HPDE6-E6E7 (cell line): ENCODE measurements around the gene KANSL1.
"Not testable (repeated sequence)": the region's sequence is repeated elsewhere in the genome, so short reads cannot be mapped to it uniquely, and the experiment has no call there.

Source experiments
- DNase-seq: peaks from one replicate; pipeline ENCODE4 v3.0.0; 2011; ENCODE audit warnings: missing footprints; ENCODE audit errors: extremely low spot score

Gene KANSL1, protein sequence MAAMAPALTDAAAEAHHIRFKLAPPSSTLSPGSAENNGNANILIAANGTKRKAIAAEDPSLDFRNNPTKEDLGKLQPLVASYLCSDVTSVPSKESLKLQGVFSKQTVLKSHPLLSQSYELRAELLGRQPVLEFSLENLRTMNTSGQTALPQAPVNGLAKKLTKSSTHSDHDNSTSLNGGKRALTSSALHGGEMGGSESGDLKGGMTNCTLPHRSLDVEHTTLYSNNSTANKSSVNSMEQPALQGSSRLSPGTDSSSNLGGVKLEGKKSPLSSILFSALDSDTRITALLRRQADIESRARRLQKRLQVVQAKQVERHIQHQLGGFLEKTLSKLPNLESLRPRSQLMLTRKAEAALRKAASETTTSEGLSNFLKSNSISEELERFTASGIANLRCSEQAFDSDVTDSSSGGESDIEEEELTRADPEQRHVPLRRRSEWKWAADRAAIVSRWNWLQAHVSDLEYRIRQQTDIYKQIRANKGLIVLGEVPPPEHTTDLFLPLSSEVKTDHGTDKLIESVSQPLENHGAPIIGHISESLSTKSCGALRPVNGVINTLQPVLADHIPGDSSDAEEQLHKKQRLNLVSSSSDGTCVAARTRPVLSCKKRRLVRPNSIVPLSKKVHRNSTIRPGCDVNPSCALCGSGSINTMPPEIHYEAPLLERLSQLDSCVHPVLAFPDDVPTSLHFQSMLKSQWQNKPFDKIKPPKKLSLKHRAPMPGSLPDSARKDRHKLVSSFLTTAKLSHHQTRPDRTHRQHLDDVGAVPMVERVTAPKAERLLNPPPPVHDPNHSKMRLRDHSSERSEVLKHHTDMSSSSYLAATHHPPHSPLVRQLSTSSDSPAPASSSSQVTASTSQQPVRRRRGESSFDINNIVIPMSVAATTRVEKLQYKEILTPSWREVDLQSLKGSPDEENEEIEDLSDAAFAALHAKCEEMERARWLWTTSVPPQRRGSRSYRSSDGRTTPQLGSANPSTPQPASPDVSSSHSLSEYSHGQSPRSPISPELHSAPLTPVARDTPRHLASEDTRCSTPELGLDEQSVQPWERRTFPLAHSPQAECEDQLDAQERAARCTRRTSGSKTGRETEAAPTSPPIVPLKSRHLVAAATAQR (N-terminal part only)

DNA sequence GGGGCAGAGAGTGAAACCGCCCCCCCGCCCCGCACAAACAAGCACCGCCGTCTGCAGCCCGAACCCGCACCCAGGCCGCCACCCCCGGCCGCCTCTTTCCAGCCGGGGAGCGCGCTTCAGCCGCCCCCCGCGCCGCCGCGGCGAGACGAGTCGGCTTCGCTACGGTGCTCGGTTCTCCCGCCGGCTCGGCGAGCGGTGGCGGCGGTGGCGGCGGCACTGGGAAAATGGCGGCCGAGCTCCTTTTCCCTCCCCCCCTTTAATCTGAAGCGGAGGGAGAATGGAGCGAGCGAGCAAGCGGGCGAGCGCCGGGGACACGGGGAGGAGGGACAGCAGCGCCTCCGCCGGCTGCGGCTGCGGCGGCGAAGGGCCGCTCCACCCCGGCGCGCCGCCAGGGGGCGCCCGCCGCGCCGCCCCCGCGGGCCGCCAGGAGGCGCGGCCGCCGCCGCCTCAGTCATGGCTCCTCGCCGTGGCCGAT, at the start of gene KANSL1:
Gene KANSL1, minus strand, starts transcription at position 279 of the 475 bp plus-strand sequence. CDS start 21,286 bp downstream, outside the sequence.
- peak; percentile 96 for DNase-seq

DNA sequence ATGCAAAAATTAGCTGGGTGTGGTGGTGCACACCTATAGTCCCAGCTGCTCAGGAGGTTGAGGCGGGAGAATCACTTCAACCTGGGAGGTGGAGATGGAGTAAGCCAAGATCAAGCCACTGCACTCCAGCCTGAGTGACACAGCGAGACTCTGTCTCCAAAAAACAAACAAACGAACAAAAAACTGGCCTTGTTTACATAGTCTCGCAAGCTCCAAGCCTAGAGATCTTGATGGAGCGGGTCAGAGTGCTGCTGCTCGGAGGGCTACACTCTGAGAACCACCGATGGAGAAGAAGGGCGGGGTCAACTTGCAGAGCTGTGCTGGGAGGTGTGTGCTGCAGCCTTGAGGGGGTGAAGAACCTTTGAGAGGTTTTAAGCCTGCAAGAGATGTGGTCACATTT, 38.1 kb upstream of the KANSL1 start:
- not testable (repeated sequence) for DNase-seq

DNA sequence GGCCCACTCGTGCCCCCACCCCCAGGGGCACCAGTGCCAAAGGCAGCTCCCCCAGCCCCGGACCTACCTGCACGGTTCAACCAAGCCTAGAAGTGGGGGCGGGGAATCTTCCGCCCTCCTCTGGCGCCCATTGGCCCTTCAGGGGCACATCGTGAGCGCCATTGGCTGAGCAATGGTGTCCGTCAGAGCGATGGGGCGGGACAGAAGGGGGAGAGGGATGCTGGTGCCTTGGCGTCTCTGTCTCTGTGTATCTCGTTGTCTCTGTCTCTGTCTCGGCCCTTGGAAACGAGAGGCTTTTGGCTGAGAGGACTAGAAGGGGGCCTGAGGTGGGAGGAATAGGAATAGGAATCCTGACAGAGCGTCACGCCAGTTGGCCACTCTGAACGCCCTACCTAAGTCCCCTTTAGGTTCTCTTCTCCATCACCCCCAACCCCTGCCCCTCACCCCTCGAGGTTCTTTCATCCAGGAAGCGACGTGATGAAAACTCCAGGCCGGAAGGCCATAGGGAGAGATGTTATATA, 32.1 kb upstream of the KANSL1 start:
- peak; percentile 78 for DNase-seq

DNA sequence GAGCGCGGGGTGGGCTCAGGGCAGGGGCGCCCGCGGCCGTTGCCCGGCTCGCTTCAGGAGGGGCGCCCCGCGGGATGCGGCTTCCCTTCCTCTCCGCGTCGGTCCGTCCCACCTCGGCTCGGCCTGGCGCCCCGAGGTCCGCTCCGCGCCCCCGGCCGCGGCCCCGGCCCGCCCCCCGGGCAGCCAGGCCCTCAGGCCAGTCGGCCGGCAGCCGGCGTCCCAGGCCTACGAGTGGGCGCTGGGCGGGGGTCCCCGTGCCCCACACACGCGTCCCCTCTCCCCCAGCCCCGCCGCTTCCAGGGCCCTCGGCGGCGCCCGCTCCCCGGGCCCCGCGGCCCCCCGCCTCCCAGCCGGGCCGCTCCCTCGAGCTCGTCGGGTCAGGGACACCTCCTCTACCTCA, 31.6 kb upstream of the KANSL1 start:
- not testable (repeated sequence) for DNase-seq

DNA sequence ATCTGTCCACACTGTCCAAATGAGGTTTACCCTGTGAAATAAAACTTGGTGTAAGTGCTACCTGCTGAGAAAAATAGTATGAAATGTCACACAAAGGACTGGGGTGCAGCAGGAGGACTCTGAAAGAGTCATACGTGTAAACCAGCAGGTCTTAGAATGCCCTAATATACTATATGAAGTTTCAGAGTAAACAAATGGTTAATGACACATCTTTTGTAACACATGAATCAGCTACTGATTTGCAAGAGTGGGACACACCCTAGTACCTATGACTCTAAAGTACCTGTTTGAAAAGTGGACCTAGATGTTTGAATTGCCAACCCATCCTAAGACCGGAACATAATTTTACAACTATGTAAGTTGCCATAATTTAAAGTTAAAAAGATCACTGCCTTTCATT, 29.8 kb upstream of the KANSL1 start:
- not testable (repeated sequence) for DNase-seq

DNA sequence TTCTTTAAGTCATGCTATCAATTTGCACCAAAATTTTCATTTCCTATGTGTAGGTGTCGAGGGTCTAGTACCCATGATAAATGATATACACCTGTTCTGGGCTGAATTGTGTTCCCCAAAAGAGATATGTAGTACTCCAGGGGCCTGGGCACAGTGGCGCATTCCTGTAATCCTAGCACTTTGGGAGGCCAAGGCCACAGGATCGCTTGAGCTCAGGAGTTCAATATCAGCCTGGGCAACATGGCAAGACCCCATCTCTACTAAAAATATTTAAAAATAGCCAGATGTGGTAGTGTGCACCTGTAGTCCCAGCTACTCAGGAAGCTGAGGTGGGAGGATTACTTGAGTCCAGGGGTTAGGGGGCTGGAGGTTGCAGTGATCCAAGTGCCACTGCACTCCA, 23.5 kb upstream of the KANSL1 start:
- DNase-seq, result no peak

DNA sequence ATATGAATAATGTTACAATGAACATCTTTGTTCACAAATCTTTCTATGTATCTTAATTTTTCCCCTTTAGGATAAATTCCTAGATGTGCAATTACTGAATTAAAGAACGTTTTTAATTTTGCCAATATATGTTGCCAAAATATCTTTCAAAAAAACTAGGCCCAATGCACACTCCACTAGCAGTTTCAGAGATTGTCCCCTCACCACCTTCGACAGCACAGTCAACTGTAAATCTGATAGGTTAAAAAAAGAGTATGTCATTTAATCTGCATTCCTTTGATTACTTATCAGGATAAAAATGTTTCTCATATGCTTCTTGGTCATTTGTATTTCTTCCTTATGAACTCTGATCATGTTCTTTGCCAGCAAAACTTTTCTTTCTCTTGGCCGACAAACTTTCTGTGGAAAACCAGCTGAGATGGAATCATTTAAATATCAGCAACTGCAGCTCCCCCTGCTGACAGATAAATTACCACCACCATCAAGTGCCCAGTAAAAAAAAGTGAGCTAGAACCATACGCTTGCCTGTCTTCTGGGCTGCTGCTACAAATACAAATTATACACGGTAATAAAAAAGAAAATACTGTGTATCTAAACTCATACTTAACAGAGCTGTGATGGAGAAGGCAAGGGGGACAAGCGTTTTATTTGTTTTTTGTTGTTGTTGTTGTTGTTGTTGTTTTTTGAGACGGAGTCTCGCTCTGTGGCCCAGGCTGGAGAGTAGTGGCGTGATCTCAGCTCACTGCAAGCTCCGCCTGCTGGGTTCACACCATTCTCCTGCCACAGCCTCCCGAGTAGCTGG, 19.6 kb upstream of the KANSL1 start:
- peak; percentile 69 for DNase-seq

DNA sequence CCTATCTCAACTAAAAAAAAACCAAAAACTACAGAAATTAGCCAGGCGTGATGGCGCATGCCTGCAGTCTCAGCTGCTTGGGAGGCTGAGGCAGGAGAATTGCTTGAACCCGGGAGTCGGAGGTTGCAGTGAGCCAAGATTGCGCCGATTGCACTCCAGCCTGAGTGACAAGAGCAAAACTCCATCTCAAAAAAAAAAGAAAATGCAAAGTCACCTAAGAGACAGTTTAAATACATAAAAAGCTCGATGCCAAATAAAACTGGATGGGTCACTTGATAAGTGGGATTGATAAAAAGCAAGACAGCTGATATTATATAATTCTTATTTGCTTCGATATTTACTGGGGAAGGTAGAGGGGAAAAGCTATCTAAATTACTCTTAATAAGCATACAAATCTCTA, 15.8 kb upstream of the KANSL1 start:
- no peak for DNase-seq

DNA sequence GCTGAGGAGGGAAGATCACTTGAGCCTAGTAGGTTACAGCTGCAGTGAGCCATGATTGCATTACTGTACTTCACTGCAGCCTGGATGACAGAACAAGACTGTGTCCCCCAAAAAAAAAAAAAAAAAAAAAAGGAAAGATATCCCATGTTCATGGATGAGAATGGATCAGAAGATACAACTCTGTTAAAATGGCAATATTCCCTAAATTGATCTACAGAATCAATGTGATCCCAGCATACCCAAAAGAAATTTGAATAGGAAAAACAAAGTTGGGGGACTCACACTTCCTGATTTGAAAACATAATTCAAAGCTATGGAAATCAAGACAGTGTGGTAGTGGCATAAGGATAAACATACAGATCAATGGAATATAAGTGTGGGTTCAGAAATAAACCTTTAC, 12.7 kb upstream of the KANSL1 start:
- no peak for DNase-seq

DNA sequence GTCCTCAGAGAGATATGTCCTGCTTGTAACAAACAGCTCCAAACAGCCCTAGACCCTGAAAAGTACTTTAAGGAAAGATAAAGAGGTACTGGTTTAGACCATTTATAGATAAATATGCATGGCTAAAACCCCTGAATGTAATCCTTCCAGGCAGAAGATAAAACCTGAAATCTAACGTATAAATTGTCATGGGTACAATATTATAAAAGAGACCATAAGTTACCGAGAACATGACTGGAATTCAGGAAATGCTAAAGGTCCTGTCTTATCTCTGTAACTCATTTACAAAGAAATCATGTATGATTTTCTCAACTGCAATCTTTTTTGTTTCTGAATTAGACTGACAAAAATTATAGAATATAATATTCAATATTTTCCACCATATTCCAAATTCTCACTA, 9.2 kb upstream of the KANSL1 start:
- DNase-seq, result no peak

DNA sequence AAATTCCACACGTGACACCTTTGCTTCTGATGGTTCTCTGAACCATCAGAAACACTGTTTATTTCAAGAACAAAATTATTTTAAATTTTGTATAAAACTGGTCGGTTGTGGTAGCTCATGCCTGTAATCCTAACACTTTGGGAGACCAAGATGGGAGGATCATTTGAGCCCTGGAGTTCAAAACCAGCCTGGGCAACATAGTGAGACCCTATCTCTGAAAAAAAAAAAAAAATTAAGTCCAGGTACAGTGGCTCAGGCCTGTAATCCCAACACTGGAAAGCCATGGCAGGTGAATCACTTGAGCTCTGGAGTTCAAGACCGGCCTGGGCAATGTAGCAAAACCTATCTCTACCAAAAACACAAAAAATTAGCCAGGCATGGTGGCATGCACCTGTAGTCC, 8.3 kb upstream of the KANSL1 start:
- DNase-seq, result no peak

DNA sequence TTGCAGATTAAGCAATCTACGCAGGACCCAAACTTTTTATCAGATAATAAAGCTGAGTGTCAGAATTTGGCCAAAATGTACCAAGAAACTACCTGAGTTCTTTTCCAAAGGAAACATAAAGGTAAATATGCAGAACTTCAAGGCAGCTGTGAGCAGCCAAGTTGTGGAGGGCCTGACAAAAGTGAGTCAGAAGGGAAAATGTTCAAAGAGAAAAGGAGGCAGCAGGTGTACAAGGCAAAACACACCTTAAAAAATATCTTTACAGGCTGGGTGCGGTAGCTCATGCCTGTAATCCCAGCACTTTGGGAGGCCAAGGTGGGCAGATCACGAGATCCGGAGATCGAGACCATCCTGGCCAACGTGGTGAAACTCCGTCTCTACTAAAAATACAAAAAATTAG, 7.0 kb upstream of the KANSL1 start:
- DNase-seq, result no peak

DNA sequence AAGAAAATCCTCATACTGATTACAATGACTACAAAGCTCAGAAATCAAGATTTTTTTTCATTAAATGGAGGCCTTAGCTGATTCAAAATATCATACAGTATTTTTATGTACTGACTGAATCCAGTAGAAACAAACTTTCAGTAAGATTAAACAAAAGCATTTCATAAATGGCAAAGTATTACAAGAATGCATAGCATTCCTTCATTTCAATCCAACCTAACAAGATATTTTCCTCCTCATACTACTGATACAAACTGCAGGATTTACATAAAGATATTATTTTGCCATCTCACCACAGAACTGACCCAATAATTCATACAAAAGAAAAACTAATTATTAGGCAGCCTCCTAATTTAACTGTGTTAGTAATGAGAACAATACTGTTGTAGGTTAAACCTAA, 6.2 kb upstream of the KANSL1 start:
- DNase-seq, result no peak

DNA sequence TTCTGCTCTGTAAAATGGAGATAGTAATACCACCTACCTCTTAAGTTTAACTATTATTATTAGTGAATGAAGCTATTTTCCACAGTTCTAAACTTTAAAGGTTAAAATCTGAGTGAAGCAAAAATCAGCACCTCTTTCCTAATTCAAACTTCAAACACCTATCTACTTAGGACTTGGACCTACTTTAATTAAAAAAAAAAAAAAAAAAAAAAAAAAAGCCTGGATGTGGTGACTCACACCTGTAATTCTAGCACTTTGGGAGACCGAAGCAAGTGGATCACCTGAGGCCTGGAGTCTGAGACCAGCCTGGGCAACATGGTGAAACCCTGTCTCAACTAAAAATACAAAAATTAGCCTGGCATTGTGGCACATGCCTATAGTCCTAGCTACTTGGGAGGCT, 5.0 kb upstream of the KANSL1 start:
- DNase-seq, result no peak

DNA sequence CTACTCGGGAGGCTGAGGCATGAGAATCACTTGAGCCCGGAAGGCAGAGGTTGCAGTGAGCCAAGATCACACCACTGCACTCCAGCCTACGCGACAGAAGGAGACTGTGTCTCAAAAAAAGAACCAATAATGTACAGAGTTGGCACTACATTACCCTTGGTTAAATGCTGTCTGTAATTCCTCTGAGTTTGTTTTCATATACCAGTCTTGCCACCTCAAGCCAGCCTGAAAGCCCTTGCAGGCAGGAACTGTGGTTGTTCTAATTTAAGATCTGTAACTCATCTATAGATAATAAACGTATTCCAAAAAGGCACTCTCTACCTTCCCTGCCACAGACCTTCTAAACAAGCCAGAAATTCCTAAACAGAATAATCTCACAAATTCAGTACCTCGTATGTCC, 4.3 kb upstream of the KANSL1 start:
- DNase-seq, result no peak

DNA sequence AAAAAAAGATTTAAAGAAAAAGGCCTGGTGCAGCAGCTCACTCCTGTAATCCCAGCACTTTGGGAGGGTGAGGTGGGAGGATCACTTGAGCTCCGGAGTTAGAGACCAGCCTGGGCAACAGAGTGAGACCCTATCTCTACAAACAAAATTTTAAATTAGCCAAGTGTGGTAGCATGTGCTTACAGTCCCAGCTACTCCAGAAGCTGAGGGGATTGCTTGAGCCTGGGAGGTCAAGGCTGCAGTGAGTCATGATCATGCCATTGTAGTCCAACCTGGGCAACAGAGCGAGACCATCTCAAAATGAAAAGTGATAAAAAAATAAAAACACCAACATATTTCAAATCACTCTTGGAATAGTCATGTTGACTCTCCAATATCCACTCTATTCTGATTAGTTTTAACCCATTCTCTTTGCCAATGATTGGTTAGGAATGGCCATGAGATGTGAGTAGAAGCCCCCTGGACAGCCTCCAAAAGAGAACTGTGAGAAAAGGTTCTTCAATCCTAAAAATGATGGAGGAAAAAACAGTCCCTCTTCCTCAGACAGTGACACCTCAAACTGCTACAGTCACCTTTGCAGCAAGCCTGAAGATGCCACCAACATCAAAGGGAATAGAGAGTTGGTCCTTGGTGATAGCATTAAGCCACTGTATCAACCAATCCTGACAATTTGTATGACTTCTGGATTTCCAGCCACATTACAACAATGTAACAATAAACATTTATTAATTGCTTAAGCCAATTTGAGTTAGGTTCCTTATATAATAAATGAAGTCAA, 2.9 kb upstream of the KANSL1 start:
- DNase-seq, result no peak

DNA sequence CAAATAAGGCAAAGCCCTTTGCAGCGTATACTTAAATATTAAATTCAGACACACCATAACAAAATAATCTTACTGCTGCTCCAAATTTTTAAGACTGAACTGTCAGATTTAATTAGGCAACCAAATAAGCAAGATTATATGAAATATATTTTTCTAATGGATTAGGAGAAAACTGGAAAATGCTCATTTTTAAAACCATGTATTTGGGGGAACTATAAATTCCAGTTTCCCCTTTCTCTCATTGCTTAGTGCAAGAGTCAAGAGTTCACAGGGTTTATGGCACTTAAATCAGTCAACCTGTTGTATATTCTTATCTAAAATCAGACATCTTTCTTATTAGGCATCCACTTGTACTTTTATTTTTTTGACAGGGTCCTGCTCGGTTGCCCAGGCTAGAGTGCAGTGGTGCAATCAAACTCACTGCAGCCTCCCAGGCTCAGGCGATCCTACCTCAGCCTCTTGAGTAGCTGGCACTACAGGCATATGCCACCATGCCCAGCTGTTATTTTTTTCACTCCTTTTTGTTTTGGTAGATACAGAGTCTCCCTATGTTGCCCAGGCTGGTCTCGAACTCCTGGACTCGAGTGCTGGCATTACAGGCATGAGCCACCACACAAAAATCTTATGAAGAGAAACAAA, 2.1 kb upstream of the KANSL1 start:
- DNase-seq, result no peak

DNA sequence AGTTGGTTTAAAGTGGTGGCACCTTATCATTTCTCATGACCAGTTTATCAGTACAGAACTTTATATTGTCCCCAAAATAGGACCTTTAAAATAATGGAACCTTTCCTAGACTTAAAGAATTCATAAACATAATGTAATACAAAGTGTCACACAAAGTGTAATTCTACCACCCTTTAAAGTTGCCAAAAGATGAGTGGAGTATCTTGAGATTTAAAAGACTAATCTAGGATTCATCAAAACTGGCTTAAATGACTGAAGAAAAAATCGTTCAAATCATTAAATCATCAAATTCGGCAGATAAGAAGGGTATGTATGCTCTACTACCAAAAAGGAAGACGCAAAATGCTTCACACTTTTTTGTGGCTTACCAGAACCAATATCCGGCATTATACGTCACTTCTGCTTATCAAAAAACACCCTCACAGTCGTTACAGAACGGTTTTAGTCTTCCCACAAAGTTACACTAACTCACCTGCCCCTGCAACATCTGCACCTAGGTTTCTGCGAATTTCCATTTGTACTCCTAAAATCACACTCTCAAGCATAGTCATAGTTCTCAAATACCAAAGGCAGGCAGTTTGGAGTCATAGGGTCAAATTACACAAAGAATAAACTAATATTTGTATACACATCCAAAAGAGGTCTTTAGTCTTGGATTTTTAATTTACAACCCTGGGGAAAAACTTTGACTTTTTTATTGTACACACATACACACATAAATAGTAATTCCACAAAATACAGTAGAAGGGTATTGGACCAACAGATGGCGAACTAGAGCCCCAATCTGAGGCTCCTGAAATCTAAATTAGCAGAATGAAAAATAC, 1.4 kb upstream of the KANSL1 start:
- DNase-seq, result peak; percentile 54
